Stimulated activated CD4-positive, alpha-beta T cell treated with anti-CD3 and anti-CD28 coated beads, Interleukin-4, amount 100 ng/mL, for 4 hours (primary cell): ENCODE measurements around the gene MVP.
A peak's percentile ranks its signal among the peaks of the same experiment; 100 is the strongest.
"Not testable (repeated sequence)": the region's sequence is repeated elsewhere in the genome, so short reads cannot be mapped to it uniquely, and the experiment has no call there.

Experiments
- DNase-seq, 2 experiments: peaks; one replicate each; pipeline ENCODE4 v3.0.0-alpha.2; 2020

Gene MVP

GRCh38 chr16:29820271-29820701 is at the start of gene MVP:
Gene MVP, plus strand, starts transcription at chr16:29820462. Its CDS starts 10,088 bp downstream, at chr16:29830550.
- DNase-seq = peak in 1 of 2 experiments; percentile 45

- DNase-seq = not testable (repeated sequence)
Observed at GRCh38 chr16:29772330-29772729, 47.9 kb upstream of the MVP start.

DNA sequence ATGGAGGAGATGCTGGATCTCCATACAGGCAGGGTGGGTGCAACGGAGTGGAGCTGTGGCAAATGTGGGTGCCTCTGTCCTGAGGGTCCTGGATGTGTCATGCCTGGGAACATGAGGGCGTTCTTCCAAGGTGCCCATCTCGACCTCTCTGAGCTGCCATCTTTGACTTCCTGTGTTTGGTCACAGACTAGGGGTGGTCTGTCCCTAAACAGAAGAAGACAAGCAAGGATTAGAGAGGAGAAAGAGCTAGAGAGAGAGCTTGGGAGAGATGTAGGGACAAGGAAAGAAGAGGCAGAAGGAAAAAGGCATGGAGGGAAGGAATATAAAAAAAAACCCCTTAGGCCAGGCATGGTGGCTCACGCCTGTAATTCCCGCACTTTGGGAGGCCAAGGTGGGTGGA is 45.5 kb upstream of the MVP start:
- DNase-seq = no peak

DNA sequence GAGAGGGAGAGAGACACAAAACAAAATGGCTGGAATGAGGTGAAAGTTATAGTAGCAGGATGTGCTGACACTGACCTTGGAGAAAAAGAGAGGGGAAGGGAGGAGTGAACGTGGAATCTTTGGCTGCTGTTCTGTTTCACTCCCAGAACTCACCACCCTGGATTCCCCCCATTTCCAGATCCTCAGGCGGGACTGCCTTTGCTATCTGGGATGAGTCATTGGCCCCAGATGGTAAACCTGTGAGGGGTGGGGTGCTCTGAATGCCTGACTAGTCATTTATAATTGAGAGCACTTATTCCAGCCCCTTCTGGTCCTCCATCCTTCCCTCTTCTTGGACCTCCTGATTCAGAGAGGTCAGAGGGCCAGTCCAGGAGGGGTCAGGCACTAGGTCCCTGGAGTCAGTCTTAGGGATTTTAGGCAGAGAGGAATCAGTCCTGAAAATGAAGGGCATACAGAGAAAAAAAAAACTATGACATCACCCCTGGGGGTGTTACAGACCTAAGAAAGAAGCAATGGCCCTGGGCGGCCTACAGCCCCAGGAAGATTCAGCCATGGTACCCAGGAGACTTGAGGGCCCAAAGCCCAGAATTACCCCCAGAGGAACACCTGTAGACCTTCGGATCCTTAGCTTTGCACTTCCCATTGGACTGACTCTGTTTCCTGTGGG is 44.4 kb upstream of the MVP start:
- DNase-seq = no peak

- no peak for DNase-seq
Observed at GRCh38 chr16:29777576-29778350, 42.5 kb upstream of the MVP start, which contains the start of gene ZG16. Gene ZG16, plus strand, starts transcription at chr16:29778256. Its CDS starts 1,011 bp downstream, at chr16:29779267.

DNA sequence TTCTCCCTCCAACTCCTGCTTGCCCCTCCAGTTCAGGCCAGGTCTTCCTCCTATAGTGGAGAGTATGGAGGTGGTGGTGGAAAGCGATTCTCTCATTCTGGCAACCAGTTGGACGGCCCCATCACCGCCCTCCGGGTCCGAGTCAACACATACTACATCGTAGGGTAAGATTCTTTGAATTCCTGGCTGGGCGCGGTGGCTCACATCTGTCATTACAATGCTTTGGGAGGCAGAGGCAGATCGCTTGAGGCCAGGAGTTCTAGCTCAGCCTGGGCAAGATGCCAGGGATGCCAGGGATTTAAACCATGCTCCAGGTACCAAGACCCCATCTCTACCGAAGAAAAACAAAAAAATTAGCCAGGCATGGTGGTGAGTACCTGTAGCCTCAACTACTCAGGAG is 40.8 kb upstream of the MVP start:
- DNase-seq = no peak

- DNase-seq = not testable (repeated sequence)
Observed at GRCh38 chr16:29783094-29783953, 36.9 kb upstream of the MVP start.

DNA sequence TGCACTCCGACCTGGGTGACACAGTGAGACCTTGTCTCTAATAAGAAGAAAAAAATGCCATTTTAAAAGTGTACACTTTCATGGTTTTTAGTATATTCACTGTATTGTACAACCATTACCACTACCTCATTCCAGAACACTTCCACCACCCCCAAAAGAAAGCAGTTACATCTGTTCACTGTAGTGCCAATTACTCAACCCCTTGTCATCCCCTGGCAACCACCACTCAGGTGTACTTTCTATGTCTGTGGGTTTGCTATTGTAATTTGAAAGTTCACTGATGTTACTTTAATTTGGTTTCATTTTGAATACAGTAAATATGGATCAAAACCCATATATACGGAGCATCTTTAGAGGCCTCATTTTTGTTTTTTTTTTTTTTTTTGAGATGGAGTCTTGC is 36.1 kb upstream of the MVP start:
- peak in 1 of 2 experiments; percentile 27 for DNase-seq

- DNase-seq = peak; percentile 65 to 69
Observed at GRCh38 chr16:29784901-29785500, 35.3 kb upstream of the MVP start.

DNA sequence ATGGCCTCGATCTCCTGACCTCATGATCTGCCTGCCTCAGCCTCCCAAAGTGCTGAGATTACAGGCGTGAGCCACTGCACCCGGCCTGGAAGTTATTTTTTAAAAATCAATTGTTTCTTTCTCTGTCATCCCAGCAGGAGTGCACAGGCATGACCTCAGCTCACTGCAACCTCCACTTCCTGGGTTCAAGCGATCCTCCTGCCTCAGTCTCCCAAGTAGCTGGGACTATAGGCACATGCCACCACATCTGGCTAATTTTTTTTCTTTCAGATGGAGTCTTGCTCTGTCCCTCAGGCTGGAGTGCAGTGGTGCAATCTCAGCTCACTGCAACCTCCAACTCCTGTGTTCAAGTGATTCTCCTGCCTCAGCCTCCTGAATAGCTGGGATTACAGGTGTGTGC is 33.1 kb upstream of the MVP start:
- not testable (repeated sequence) for DNase-seq

DNA sequence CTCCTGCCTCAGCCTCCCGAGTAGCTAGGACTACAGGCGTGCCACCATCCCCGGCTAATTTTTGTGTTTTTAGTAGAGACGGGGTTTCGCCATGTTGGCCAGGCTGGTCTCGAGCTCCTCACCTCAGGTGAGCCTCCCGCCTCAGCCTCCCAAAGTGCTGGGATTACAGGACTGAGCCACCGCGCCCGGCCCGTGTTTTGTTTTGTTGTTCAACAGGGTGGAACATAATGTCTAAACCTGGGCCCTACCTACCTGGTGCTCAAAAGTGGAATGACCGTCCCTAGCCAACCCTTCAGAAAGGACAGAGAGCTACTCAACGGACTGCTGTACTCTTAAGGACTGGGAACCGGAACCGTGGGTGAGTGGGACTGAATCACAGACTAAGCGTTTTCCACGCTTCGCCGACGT is 30.5 kb upstream of the MVP start:
- no peak for DNase-seq

DNA sequence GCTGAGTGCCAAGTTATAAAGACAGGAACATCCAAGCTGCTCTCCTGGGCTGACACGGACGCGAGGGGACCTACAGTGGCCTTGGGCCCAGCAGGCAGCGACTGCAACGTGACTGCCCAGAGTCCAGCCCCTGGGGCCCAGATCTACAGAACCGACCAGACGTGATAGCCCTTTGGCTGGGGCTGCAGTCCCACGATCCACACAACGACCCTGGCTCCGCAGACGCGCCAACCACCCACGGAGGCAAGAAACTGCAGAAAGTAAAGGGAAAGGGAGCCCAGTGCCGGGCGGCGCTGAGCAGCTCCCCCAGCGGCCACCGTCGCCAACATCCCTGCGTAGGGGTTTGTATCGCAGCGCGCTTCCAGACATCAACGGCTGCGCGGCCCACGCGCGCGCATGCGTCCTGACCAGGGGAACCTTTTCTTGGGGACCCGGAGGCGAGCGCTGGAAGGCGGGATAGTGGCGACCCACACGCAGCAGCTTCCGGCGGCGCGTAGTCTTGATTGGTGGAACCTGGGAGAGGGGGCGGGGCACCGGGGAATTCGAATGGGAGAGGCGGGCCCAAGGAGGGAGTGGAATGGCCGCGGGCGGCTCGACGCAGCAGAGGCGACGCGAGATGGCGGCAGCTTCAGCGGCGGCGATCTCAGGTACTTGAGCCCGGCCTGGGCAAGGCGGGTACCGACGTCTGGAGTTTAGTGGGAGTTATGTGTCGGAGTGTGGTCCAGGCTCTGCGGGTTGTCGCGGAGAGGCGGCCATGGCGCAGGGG is 29.9 kb upstream of the MVP start, which contains the start of gene KIF22:
KIF22 (plus strand) TSS at position 569 of the 766 bp plus-strand sequence; CDS start at position 578, 9 bp downstream.
- DNase-seq = peak; percentile 99 to 100

DNA sequence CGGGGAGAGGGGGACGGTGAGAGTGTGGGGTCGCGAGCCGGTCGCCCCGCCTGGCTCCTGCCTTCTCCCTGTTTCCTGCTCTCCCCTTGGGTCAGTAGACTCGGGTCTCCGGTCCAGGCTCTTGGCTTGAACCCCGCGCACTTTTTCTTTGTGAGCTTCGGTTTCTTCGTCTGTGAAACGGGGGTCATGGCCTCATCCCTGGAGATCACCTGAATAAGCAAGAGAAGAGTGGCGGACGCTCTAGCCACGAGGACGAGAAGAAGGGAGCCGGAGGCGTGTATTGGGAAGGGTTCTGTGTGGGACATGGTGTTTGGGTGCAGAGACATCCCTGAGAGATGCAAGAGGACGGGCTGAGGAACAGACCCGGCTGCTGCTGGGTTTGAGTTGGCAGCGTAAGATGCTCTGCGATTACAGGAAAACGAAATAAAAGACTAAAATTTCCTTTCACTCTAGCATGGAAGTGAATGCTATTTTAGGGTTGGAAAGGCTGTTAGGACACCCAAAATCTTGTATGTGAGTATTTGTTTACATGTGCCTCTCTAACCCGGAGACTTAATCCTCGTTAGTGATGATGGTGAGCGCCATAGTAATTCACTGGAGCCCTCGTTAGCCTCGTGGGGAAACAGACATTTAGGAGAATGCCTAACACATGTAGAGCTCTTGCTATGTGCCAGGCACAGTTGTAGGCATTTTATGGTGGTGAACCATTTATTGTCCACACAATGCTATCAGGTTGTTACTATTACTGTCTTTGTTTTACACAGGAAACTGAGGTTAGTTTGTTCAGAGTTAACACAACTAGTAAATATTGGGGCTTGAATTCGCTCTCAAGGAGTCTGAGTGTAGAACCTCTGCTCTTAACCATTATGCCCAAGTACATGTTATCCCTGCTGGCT is 29.1 kb upstream of the MVP start:
- DNase-seq = no peak

DNA sequence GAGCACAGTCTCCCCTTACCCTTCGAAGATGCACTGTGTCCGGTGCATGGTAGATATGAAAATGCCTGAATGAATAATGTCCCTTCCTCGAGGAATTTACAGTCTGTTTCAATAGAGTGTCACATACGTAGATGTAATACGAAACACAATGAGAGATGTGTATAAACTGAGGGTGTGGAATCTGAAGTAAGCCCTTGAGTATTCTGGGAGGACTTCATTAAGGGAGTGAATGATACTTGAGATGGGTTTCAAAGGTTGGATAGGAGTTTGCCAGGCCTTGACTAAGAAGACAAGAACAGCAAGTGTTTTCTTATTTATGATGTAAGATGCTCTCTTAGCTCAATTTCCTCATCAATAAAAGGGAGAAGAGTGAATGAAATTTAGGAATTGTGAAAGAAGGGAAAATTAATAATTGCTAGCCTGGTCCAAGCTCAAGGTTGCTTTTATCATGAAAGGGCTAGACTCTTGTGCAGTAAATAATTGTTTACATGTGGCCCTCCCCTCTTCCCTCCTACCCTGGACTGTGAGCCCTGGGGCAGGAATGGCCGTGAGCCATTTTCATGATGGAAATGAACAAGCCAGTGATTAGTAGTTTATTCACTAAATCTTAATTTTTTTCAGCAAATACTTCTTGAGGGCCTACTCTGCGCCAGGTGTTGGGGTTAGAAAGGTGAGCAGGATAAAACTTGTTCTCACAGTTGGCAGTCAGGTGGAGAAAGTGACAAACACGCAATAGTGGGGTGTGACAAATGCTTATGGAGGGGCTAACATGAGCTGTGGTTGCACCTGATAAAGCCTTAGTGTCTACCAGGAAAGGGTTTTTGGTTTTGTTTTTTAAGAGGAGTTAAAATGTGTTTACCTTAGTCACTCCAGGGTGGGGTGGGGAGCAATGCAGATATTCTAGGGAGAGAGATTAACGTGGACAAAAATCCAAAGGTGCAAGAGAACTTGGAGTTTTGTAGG is 28.1 kb upstream of the MVP start:
- DNase-seq = no peak

- DNase-seq = not testable (repeated sequence)
Observed at GRCh38 chr16:29793153-29793552, 27.1 kb upstream of the MVP start.

DNA sequence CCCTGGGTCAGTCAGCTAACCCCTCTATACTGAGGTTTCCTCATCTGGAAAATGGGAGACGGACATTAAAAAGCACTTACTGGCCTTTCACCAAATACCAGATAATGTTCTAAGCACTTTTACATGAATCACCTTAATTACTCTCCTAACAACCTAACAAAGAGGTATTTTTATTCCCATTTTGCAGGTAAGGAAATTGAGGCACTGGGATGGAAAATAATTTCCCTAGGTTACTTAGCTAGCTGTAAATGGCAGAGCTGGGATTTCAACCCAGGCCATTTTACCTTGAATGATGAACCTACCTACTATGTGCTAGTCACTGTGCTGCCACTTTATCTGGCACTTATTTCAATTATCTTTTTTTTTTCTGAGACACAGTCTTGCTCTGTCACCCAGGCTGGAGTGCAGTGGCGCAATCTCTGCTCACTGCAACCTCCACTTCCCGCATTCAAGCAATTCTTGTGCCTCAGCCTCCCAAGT is 26.0 kb upstream of the MVP start:
- no peak for DNase-seq

- DNase-seq = no peak
Observed at GRCh38 chr16:29802416-29802935, 17.8 kb upstream of the MVP start.

- DNase-seq = no peak
Observed at GRCh38 chr16:29804020-29804419, 16.2 kb upstream of the MVP start.
